Psoas muscle (tissue), 8 donors: ENCODE data around the gene BRI3. TPM values are rescaled to one million over a fixed set of nuclear protein-coding genes. Genes with fewer than 3 reads are reported as not detected.

Experiments
- ATAC-seq, 4 donors: fragments of 200-7000 bp; cut with Tn5 transposase; one replicate each; pipeline ENCODE4 v1.9.1; 2020; ENCODE audit warnings: moderate library complexity in 3 of 4, mild to moderate bottlenecking in 2 of 4
- DNase-seq, 2 donors: peaks; one replicate each; pipeline ENCODE4 v3.0.0-alpha.2; 2020
- H3K27ac ChIP-seq: fragments of 200-600 bp; one replicate; pipeline ENCODE4 v1.8.0; 2022
- H3K27me3 ChIP-seq, 3 donors: fragments of 200-600 bp in 1 of 3; one replicate each; pipeline versions ENCODE4 v1.6.1 to v1.8.0; 2013 to 2022; ENCODE audit warnings: low read length in 2 of 3, mild to moderate bottlenecking in 2 of 3, moderate library complexity in 1 of 3; ENCODE audit not compliant: insufficient read depth in 3 of 3
- H3K36me3 ChIP-seq, 2 donors: fragments of 200-600 bp in 1 of 2; one replicate each; pipeline versions ENCODE4 v1.6.1 to v1.8.0; 2013 to 2022; ENCODE audit warnings: low read depth in 1 of 2, mild to moderate bottlenecking in 1 of 2, moderate library complexity in 1 of 2; ENCODE audit not compliant: insufficient read depth in 1 of 2
- H3K4me1 ChIP-seq: fragments of 200-600 bp; one replicate; pipeline ENCODE4 v1.8.0; 2022
- H3K4me3 ChIP-seq: fragments of 200-600 bp; one replicate; pipeline ENCODE4 v1.8.0; 2022; ENCODE audit warnings: mild to moderate bottlenecking
- H3K9me3 ChIP-seq: fragments of 200-600 bp; one replicate; pipeline ENCODE4 v1.8.0; 2022
- WGBS, 3 donors: extraction: QIAGEN DNeasy Blood & Tissue Kit; methylation state at CpG; one replicate each; pipeline versions ENCODE4 v1.1.6 to v1.1.7; 2013; 5-methylcytosine and 5-hydroxymethylcytosine counted together
- intact Hi-C, 2 donors: fragments of 100-400 bp; cut with DNase I; formaldehyde crosslinking; loops; one replicate each; pipeline versions ENCODE4 v1.11.0 to v1.14.2; 2022
- polyA plus RNA-seq, 3 donors: library from polyadenylated mRNA; stranded (reverse); fragments of 200-250 nt; gene quantifications; one replicate each; pipeline ENCODE4 v1.2.3, GENCODE V29; 2013
- total RNA-seq, 4 donors: library from RNA; stranded (reverse); fragmentation: NEBNext Ultra II Directional in 2 of 4; extraction: Animal tissue kit (Norgen Biotek cat#: 25700) in 2 of 4; gene quantifications; one replicate each; pipeline versions ENCODE4 v1.2.1 to v1.2.4, GENCODE V29; 2021 to 2023
- TF ChIP-seq, protein P1 (sequence below): fragments of 200-600 bp; IDR thresholded peaks from one replicate; pipeline ENCODE4 v1.8.0; 2022; ENCODE audit warnings: antibody characterized with exemption
- donor health status: healthy with polysubstance abuse.
- donor health status: DM: no; HTN: no; CAD: no; lungs with moderate emphysema.
- donor health status: Bipolar disorder and iron deficiency.
- donor health status: healthy.
- donor health status: DM: yes; HTN: yes; CAD: no.
- donor health status: DM: no; HTN: no; CAD: no.
- donor health status: DM: no; HTN: no; CAD: no.
- donor health status: DM: yes; HTN: yes; CAD: no.

BRI3 gene
- total and polyA plus RNA-seq, 7 donors: 231 to 529 (median 435) TPM

DNA sequence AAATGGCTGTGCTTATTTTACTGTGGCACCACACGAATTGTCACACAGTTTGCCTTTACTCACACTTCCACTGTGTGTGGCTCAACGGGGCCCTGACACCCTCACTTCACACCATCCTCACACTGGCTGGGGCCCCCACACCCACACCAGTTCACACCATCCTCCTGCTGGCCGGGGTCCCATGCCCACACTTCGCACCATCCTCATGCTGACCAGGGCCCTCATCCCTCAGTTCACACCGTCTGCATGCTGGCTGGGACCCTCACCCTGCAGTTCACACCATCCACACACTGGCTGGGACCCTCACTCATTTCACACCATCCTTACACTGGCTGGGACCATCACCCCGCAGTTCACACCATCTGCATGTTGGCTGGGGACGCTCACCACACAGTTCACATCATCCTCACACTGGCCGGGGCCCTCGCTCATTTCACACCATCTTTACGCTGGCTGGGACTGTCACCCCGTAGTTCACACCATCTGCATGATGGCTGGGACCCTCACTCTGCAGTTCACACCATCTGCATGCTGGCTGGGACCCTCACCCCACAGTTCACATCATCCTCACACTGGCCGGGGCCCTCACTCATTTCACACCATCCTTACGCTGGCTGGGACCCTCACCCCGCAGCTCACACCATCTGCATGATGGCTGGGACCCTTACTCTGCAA lies 36.0 kb downstream of the BRI3 start:
- no peak overlapping the region for H3K4me3 ChIP-seq
- 94 to 97% (median 95%) methylated on average over 14 of the region's 14 CpGs for WGBS, 3 donors
- no peak for DNase-seq
- no peaks in the 10 kb centered on the region for H3K36me3 ChIP-seq
- TF ChIP-seq, protein P1, sequence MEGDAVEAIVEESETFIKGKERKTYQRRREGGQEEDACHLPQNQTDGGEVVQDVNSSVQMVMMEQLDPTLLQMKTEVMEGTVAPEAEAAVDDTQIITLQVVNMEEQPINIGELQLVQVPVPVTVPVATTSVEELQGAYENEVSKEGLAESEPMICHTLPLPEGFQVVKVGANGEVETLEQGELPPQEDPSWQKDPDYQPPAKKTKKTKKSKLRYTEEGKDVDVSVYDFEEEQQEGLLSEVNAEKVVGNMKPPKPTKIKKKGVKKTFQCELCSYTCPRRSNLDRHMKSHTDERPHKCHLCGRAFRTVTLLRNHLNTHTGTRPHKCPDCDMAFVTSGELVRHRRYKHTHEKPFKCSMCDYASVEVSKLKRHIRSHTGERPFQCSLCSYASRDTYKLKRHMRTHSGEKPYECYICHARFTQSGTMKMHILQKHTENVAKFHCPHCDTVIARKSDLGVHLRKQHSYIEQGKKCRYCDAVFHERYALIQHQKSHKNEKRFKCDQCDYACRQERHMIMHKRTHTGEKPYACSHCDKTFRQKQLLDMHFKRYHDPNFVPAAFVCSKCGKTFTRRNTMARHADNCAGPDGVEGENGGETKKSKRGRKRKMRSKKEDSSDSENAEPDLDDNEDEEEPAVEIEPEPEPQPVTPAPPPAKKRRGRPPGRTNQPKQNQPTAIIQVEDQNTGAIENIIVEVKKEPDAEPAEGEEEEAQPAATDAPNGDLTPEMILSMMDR: no peak
- peak in 1 of 4 donors; percentile 28 for ATAC-seq
- peaks cover 0 to 6% (median 0%) of the 10 kb centered on the region in 3 donors for H3K27me3 ChIP-seq
- no peaks in the 10 kb centered on the region for H3K4me1 ChIP-seq
- H3K27ac ChIP-seq: no peak overlapping the region
- intact Hi-C loops: no loop called here
- no peaks in the 10 kb centered on the region for H3K9me3 ChIP-seq

- peaks cover 0 to 9% (median 0%) of the 10 kb centered on the region in 3 donors for H3K27me3 ChIP-seq
- no peak for DNase-seq
- H3K4me3 ChIP-seq: no peak overlapping the region
- no peak for ATAC-seq
- H3K27ac ChIP-seq: no peak overlapping the region
- peaks cover 8% of the 10 kb centered on the region for H3K4me1 ChIP-seq
- intact Hi-C loops: no loop called here
- TF ChIP-seq, protein P1: no peak
- 74 to 79% (median 78%) methylated on average over 9 of the region's 9 CpGs for WGBS, 3 donors
- H3K36me3 ChIP-seq: no peaks in the 10 kb centered on the region
- H3K9me3 ChIP-seq: no peaks in the 10 kb centered on the region
Observed at GRCh38 chr7:98319176-98319575, 37.7 kb downstream of the BRI3 start.

DNA sequence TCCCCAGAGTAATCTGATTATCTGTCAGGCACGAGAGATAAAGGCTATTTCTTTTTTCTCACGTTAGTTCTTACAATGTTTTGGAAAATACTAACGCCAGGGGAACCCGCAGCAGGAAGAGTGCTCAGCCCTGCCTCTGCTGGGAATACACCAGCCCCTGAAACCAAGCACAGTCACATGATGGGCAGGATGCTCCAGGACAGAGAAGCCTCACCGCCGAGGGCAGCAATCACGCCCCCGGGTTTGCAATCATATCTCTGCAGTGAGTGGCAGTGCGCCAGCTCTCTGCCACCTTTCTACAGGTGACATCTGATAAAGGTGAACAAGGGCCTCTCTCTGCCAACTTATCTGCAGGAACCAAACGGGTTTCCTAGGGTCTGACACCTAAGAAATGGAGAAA lies 39.8 kb downstream of the BRI3 start:
- H3K4me3 ChIP-seq: no peak overlapping the region
- no peak overlapping the region for H3K27ac ChIP-seq
- no peaks in the 10 kb centered on the region for H3K36me3 ChIP-seq
- intact Hi-C loops: no loop called here
- H3K9me3 ChIP-seq: no peaks in the 10 kb centered on the region
- WGBS, 3 donors: 71 to 75% (median 74%) methylated on average over 10 of the region's 10 CpGs
- H3K4me1 ChIP-seq: peaks cover 8% of the 10 kb centered on the region
- ATAC-seq (no peak), DNase-seq (no peak)
- TF ChIP-seq, protein P1: no peak
- H3K27me3 ChIP-seq: peaks cover 0 to 14% (median 0%) of the 10 kb centered on the region in 3 donors

DNA sequence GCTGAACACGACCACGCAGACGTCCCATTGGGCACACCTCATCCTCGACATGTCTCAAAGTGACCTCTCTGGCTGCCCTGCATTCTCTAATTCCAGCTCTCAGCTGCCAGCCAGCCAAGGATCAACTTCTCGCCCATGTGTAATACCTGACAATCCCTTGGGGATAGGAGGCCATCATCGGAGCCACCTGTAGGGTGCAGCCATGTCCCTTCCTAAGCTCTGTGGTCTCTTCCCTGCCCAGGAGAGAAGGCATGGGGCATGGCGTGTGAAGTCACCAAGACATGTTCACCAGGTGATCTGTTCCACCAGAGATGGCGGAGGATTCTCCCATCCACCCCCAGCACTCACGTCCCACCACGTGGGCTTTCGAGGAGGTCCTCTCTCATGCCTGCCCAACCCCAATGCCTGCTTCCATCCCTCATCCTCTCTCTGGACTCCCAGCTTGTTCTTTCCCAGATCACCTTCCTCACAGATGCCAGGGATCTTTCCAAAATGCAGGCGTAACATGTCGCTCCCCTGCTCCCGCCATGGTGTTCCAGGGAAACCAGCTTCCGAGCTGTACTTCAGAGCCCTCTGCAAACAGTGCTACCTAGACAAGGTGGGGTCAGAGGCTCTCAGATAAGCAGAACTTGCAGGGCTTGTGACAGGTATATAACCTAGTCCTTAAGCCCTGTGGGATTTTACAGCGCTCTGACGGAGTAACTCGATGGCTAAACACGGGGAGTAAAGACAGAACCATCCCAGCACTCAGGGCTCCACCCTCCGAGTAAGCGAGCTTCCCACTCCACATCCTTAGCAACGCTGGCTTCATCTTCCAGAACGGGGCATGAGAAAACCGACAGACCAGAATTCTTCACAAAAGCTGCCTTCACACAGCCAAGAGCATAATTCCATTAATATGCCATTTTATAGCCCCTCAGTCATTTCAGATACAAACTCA lies 41.1 kb downstream of the BRI3 start:
- Histone ChIP-seq H3K36me3 (no peaks in the 10 kb centered on the region), H3K9me3 (no peaks in the 10 kb centered on the region), H3K27ac (no peak overlapping the region), H3K27me3 (peaks cover 0 to 14% (median 0%) of the 10 kb centered on the region in 3 donors), H3K4me1 (peaks cover 8% of the 10 kb centered on the region), H3K4me3 (no peak overlapping the region)
- ATAC-seq (peak in 1 of 4 donors; percentile 27), DNase-seq (no peak)
- 64 to 74% (median 69%) methylated on average over 24 of the region's 24 CpGs for WGBS, 3 donors
- intact Hi-C loops: no loop called here
- TF ChIP-seq, protein P1: no peak
